OCI-LY3 (cell line): ENCODE measurements around the gene RUFY1.

Experiments
- H2AFZ ChIP-seq: fragments of 200-600, 300-600 bp; shearing (Covaris generic); 2 replicates; pipeline ENCODE4 v1.6.0; 2014; ENCODE audit warnings: antibody characterized with exemption, low read depth, low read length
- H3K27ac ChIP-seq: fragments of 200-600, 300-600 bp; sonication (generic); 2 replicates; pipeline ENCODE4 v1.5.1; 2014; ENCODE audit warnings: mild to moderate bottlenecking, low read length, moderate library complexity, mixed read lengths
- H3K27me3 ChIP-seq: fragments of 200-600, 300-600 bp; sonication (generic); 2 replicates; pipeline ENCODE4 v1.6.1; 2014; ENCODE audit warnings: low read depth, low read length, mixed read lengths
- H3K36me3 ChIP-seq: fragments of 200-600, 300-600 bp; sonication (generic); replicated peaks from 2 replicates; pipeline ENCODE3; 2014; ENCODE audit warnings: low read depth, low read length, mixed read lengths
- H3K4me1 ChIP-seq: fragments of 300-600, 200-600 bp; sonication (generic); 2 replicates; pipeline ENCODE4 v1.6.1; 2014; ENCODE audit warnings: low read length, mixed read lengths
- H3K4me2 ChIP-seq: fragments of 200-600, 300-600 bp; sonication (generic); 2 replicates; pipeline ENCODE4 v1.6.1; 2014; ENCODE audit warnings: low read length, mixed read lengths
- H3K4me3 ChIP-seq: fragments of 300-600, 200-600 bp; sonication (generic); 2 replicates; pipeline ENCODE4 v1.5.1; 2014; ENCODE audit warnings: antibody characterized with exemption, mild to moderate bottlenecking, low read length, moderate library complexity
- H3K79me2 ChIP-seq: fragments of 300-600, 200-600 bp; shearing (Covaris generic); 2 replicates; pipeline ENCODE4 v1.6.1; 2014; ENCODE audit warnings: mild to moderate bottlenecking, low read length, mixed read lengths
- H3K9ac ChIP-seq: fragments of 300-600, 200-600 bp; shearing (Covaris generic); 2 replicates; pipeline ENCODE4 v1.6.0; 2014; ENCODE audit warnings: mild to moderate bottlenecking, low read length, moderate library complexity
- H3K9me3 ChIP-seq: fragments of 200-600, 300-600 bp; shearing (Covaris generic); 2 replicates; pipeline ENCODE4 v1.6.1; 2014; ENCODE audit warnings: low read length, mixed read lengths; ENCODE audit not compliant: insufficient read depth
- H4K20me1 ChIP-seq: fragments of 200-600, 300-600 bp; sonication (generic); 2 replicates; pipeline ENCODE4 v1.6.1; 2016; ENCODE audit warnings: low read length, mixed read lengths; ENCODE audit not compliant: insufficient read depth
- CTCF ChIP-seq: fragments of 200-600, 300-600 bp; sonication (generic); IDR thresholded peaks from 2 replicates; pipeline ENCODE4 v1.5.1; 2014; ENCODE audit warnings: antibody characterized with exemption, low read length, low read depth
- EZH2phosphoT487 ChIP-seq: fragments of 200-600 bp; shearing (Covaris generic); IDR thresholded peaks from 2 replicates; pipeline ENCODE4 v1.6.1; 2018; ENCODE audit warnings: antibody characterized with exemption, mixed run types, low read depth

RUFY1 gene

DNA sequence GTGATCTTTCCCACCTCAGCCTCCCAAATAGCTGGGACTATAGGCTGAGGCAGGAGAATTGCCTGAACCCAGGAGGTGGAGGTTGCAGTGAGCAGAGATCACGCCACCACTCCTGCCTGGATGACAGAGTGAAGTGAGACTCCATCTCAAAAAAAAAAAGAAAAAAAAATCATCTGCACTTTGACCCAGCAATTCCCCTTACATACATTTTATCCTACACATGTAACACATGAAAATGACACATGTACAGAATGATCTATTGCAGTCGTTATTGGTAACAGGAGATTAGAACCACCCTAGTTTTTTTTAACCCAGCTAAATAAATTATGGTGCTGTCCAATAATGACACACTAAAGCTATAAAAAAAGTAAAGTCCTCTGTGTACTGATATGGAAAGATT is 14.2 kb downstream of the RUFY1 start:
- no peak overlapping the region for H3K4me3 ChIP-seq
- H3K27me3 ChIP-seq: no peaks in the 10 kb centered on the region
- no peaks in the 10 kb centered on the region for H4K20me1 ChIP-seq
- H3K4me2 ChIP-seq: no peak overlapping the region
- H3K9ac ChIP-seq: no peak overlapping the region
- no peak overlapping the region for H2AFZ ChIP-seq
- peaks cover 21% of the 10 kb centered on the region for H3K36me3 ChIP-seq
- TF ChIP-seq CTCF (no peak), EZH2phosphoT487 (no peak)
- H3K79me2 ChIP-seq: peaks cover 6% of the 10 kb centered on the region
- H3K9me3 ChIP-seq: no peaks in the 10 kb centered on the region
- no peak overlapping the region for H3K27ac ChIP-seq
- H3K4me1 ChIP-seq: 0 out of 2 replicates have a peak, but pooled peaks cover 3% of the 10 kb centered on the region

- no peak overlapping the region for H3K4me2 ChIP-seq
- H3K4me1 ChIP-seq: no peaks in the 10 kb centered on the region
- H2AFZ ChIP-seq: no peak overlapping the region
- no peaks in the 10 kb centered on the region for H3K79me2 ChIP-seq
- H3K4me3 ChIP-seq: no peak overlapping the region
- H3K27ac ChIP-seq: no peak overlapping the region
- H4K20me1 ChIP-seq: no peaks in the 10 kb centered on the region
- no peak for TF ChIP-seq EZH2phosphoT487
- TF ChIP-seq CTCF: no peak
- no peaks in the 10 kb centered on the region for H3K27me3 ChIP-seq
- no peaks in the 10 kb centered on the region for H3K9me3 ChIP-seq
- H3K36me3 ChIP-seq: peaks cover 25% of the 10 kb centered on the region
- no peak overlapping the region for H3K9ac ChIP-seq
Observed at GRCh38 chr5:179568721-179569120, 18.4 kb downstream of the RUFY1 start.

- no peak overlapping the region for H3K4me2 ChIP-seq
- H3K79me2 ChIP-seq: no peaks in the 10 kb centered on the region
- H3K36me3 ChIP-seq: peaks cover 27% of the 10 kb centered on the region
- H4K20me1 ChIP-seq: no peaks in the 10 kb centered on the region
- H3K9ac ChIP-seq: no peak overlapping the region
- H3K27ac ChIP-seq: no peak overlapping the region
- no peaks in the 10 kb centered on the region for H3K4me1 ChIP-seq
- H2AFZ ChIP-seq: no peak overlapping the region
- no peaks in the 10 kb centered on the region for H3K27me3 ChIP-seq
- H3K9me3 ChIP-seq: no peaks in the 10 kb centered on the region
- no peak for TF ChIP-seq EZH2phosphoT487
- TF ChIP-seq CTCF: no peak
- H3K4me3 ChIP-seq: no peak overlapping the region
Observed at GRCh38 chr5:179572386-179572785, 22.0 kb downstream of the RUFY1 start.

- Histone ChIP-seq H3K36me3 (peaks cover 11% of the 10 kb centered on the region), H3K4me2 (no peak overlapping the region), H2AFZ (no peak overlapping the region), H3K9me3 (no peaks in the 10 kb centered on the region), H3K9ac (no peak overlapping the region), H3K27ac (no peak overlapping the region), H4K20me1 (no peaks in the 10 kb centered on the region), H3K4me3 (no peak overlapping the region), H3K79me2 (no peaks in the 10 kb centered on the region), H3K4me1 (no peaks in the 10 kb centered on the region), H3K27me3 (no peaks in the 10 kb centered on the region)
- TF ChIP-seq CTCF (no peak), EZH2phosphoT487 (no peak)
Observed at GRCh38 chr5:179577286-179577960, 27.1 kb downstream of the RUFY1 start.
